Adipose tissue (tissue), 3 donors: ENCODE data around the gene POT1. TPM values are rescaled to one million over a fixed set of nuclear protein-coding genes. Genes with fewer than 3 reads are reported as not detected.

Experiments used
- H3K27ac ChIP-seq: one replicate; pipeline ENCODE4 v1.5.1; 2013; ENCODE audit warnings: low read depth, low read length
- WGBS, 3 donors: extraction: QIAGEN DNeasy Blood & Tissue Kit; methylation state at CpG; one replicate each; pipeline ENCODE4 v1.1.7; 2013; 5-methylcytosine and 5-hydroxymethylcytosine counted together
- polyA plus RNA-seq, 3 donors: library from polyadenylated mRNA; stranded (reverse); fragments of 200-250 nt; gene quantifications; one replicate each; pipeline ENCODE4 v1.2.3, GENCODE V29; 2013
- donor health status: healthy with polysubstance abuse.
- donor health status: Bipolar disorder and iron deficiency.
- donor health status: healthy.

The POT1 gene
- polyA plus RNA-seq, 3 donors = 5.1 to 11.7 (median 6.1) TPM

GRCh38 chr7:124918662-124919061 lies 11.0 kb downstream of the POT1 start:
- WGBS, 3 donors = 88 to 90% (median 89%) methylated on average over 3 of the region's 3 CpGs
- H3K27ac ChIP-seq = no peak overlapping the region

- H3K27ac ChIP-seq = no peak overlapping the region
- WGBS, 3 donors = 44 to 89% (median 88%) methylated on average over 1 of the region's 1 CpG
Measured at GRCh38 chr7:124915242-124915641, 14.4 kb downstream of the POT1 start.

GRCh38 chr7:124914298-124914697 lies 15.3 kb downstream of the POT1 start:
- no peak overlapping the region for H3K27ac ChIP-seq
- 43 to 100% (median 98%) methylated on average over 1 of the region's 1 CpG for WGBS, 3 donors

- no peak overlapping the region for H3K27ac ChIP-seq
- WGBS, 3 donors = 89 to 94% (median 93%) methylated on average over 4 of the region's 4 CpGs
Measured at GRCh38 chr7:124912972-124913371, 16.7 kb downstream of the POT1 start.

- H3K27ac ChIP-seq = no peak overlapping the region
- WGBS, 3 donors = 44 to 79% (median 47%) methylated on average over 1 of the region's 1 CpG
Measured at GRCh38 chr7:124909808-124910207, 19.8 kb downstream of the POT1 start.

- H3K27ac ChIP-seq = no peak overlapping the region
Measured at GRCh38 chr7:124908259-124908658, 21.4 kb downstream of the POT1 start.

GRCh38 chr7:124907490-124907889 lies 22.1 kb downstream of the POT1 start:
- no peak overlapping the region for H3K27ac ChIP-seq
- 73 to 76% (median 76%) methylated on average over 1 of the region's 1 CpG for WGBS, 3 donors

- no peak overlapping the region for H3K27ac ChIP-seq
- WGBS, 3 donors = 74 to 97% (median 78%) methylated on average over 1 of the region's 1 CpG
Measured at GRCh38 chr7:124898531-124898930, 31.1 kb downstream of the POT1 start.

GRCh38 chr7:124896001-124896400 lies 33.6 kb downstream of the POT1 start:
- WGBS, 3 donors = 98 to 99% (median 98%) methylated on average over 3 of the region's 3 CpGs
- H3K27ac ChIP-seq = no peak overlapping the region

GRCh38 chr7:124893140-124893827 lies 36.3 kb downstream of the POT1 start:
- 65 to 82% (median 68%) methylated on average over 1 of the region's 1 CpG for WGBS, 3 donors
- no peak overlapping the region for H3K27ac ChIP-seq

- 93 to 98% (median 96%) methylated on average over 3 of the region's 3 CpGs for WGBS, 3 donors
- no peak overlapping the region for H3K27ac ChIP-seq
Measured at GRCh38 chr7:124887247-124887646, 42.4 kb downstream of the POT1 start.

GRCh38 chr7:124881981-124882380 lies 47.6 kb downstream of the POT1 start:
- 49 to 62% (median 60%) methylated on average over 1 of the region's 1 CpG for WGBS, 3 donors
- no peak overlapping the region for H3K27ac ChIP-seq

- no peak overlapping the region for H3K27ac ChIP-seq
- WGBS, 3 donors = 90 to 100% (median 91%) methylated on average over 1 of the region's 1 CpG
Measured at GRCh38 chr7:124879771-124880170, 49.9 kb downstream of the POT1 start.

- no peak overlapping the region for H3K27ac ChIP-seq
- 67 to 90% (median 82%) methylated on average over 2 of the region's 2 CpGs for WGBS, 3 donors
Measured at GRCh38 chr7:124879103-124879502, 50.5 kb downstream of the POT1 start.

- 95 to 99% (median 99%) methylated on average over 3 of the region's 3 CpGs for WGBS, 3 donors
- no peak overlapping the region for H3K27ac ChIP-seq
Measured at GRCh38 chr7:124874644-124875163, 54.9 kb downstream of the POT1 start.

- 84 to 95% (median 89%) methylated on average over 5 of the region's 5 CpGs for WGBS, 3 donors
- H3K27ac ChIP-seq = no peak overlapping the region
Measured at GRCh38 chr7:124857672-124858235, 71.9 kb downstream of the POT1 start.

GRCh38 chr7:124856299-124856888 lies 73.2 kb downstream of the POT1 start:
- 83 to 93% (median 90%) methylated on average over 3 of the region's 3 CpGs for WGBS, 3 donors
- no peak overlapping the region for H3K27ac ChIP-seq

- no peak overlapping the region for H3K27ac ChIP-seq
Measured at GRCh38 chr7:124843336-124843735, 86.3 kb downstream of the POT1 start.

- WGBS, 3 donors = 48 to 85% (median 81%) methylated on average over 1 of the region's 1 CpG
- no peak overlapping the region for H3K27ac ChIP-seq
Measured at GRCh38 chr7:124840435-124840834, 89.2 kb downstream of the POT1 start.

GRCh38 chr7:124839687-124840086 lies 89.9 kb downstream of the POT1 start:
- no peak overlapping the region for H3K27ac ChIP-seq
- WGBS, 3 donors = 88 to 94% (median 91%) methylated on average over 1 of the region's 1 CpG
